Stimulated activated effector memory CD8-positive, alpha-beta T cell treated with anti-CD3 and anti-CD28 coated beads, Interleukin-12 subunit alpha, Interleukin-12 subunit beta, amount 100 ng/mL, for 72 hours (primary cell): ENCODE measurements around the gene CD6.

Experiments used
- ATAC-seq: fragments of 150-1000 bp; cut with Tn5 transposase; 2 replicates; pipeline ENCODE4 v1.10.0; 2021
- DNase-seq, 2 donors: peaks; one replicate each; pipeline ENCODE4 v3.0.0; 2021 to 2022; ENCODE audit warnings: low spot score in 2 of 2
- H3K27ac Mint-ChIP-seq: one replicate; pipeline ENCODE4 v1.8.0; 2022; ENCODE audit warnings: mild to moderate bottlenecking, mixed read lengths
- H3K36me3 Mint-ChIP-seq: one replicate; pipeline ENCODE4 v1.8.0; 2022; ENCODE audit warnings: mild to moderate bottlenecking, mixed read lengths
- H3K4me1 Mint-ChIP-seq: one replicate; pipeline ENCODE4 v1.8.0; 2022; ENCODE audit warnings: mixed read lengths
- H3K4me3 Mint-ChIP-seq: one replicate; pipeline ENCODE4 v1.8.0; 2022; ENCODE audit warnings: mild to moderate bottlenecking, mixed read lengths
- H3K9me3 Mint-ChIP-seq: one replicate; pipeline ENCODE4 v1.8.0; 2022; ENCODE audit warnings: mixed read lengths

CD6 gene

DNA sequence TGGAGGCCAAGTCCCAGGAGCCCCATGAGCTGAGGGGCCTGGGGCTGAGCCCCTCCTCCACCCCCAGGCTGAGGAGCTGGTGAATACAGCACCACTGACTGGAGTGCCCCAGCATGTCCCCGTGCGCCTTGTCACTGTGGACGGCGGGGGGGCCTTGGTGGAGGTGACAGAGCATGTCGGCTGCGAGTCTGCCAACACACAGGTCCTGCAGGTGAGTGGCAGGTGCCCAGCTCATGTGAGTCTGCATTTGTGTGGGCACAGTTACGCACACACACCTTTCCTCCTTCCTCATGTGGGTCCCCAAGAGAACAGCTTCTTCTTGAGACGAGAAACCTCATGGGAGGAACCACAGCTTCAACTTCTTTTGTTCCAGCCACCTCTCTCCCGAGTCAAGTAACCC is 39.6 kb upstream of the CD6 start:
- no peak for ATAC-seq
- no peak for DNase-seq
- Mint-ChIP-seq H3K27ac (no peak overlapping the region), H3K36me3 (no peaks in the 10 kb centered on the region), H3K4me3 (no peak overlapping the region), H3K4me1 (peaks cover 8% of the 10 kb centered on the region), H3K9me3 (no peaks in the 10 kb centered on the region)

- DNase-seq (no peak), ATAC-seq (no peak)
- no peaks in the 10 kb centered on the region for H3K36me3 Mint-ChIP-seq
- no peaks in the 10 kb centered on the region for H3K9me3 Mint-ChIP-seq
- no peak overlapping the region for H3K27ac Mint-ChIP-seq
- no peak overlapping the region for H3K4me3 Mint-ChIP-seq
- H3K4me1 Mint-ChIP-seq: no peaks in the 10 kb centered on the region
Observed at GRCh38 chr11:60932605-60933356, 38.7 kb upstream of the CD6 start.

- H3K4me3 Mint-ChIP-seq: no peak overlapping the region
- no peak for DNase-seq
- H3K36me3 Mint-ChIP-seq: no peaks in the 10 kb centered on the region
- no peak for ATAC-seq
- no peaks in the 10 kb centered on the region for H3K9me3 Mint-ChIP-seq
- no peak overlapping the region for H3K27ac Mint-ChIP-seq
- H3K4me1 Mint-ChIP-seq: no peaks in the 10 kb centered on the region
Observed at GRCh38 chr11:60933416-60934123, 37.9 kb upstream of the CD6 start.

DNA sequence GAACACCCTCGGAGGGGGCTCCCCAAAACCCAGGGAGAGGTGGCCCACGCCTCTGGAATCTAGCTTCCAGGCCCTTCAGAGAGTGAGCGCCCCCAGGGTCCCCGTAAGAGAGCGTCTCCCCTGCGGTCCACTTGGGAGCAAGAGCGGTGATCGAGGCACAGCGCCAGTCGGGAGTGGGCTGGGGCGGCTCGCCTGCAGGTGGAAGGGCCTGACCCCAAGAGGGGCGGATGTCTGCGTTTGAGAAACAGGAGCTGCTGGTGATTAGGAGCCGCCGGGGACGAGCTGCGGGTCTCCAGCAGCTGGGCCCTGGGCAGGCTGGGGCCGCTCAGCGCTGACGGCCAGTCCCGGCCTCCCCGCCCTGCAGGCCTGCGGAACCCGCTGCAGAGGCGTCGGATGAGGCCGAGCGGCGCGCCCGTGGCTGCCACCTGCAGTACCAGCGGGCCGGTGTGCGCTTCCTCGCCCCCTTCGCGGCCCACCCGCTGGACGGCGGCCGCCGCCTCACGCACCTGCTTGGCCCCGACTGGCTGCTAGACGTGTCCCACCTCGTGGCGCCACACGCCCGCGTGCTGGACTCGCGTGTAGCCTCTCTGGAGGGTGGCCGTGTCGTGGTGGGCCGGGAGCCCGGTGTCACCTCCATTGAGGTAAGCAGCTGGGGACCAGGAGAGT is 37.2 kb upstream of the CD6 start:
- no peak for DNase-seq
- Mint-ChIP-seq H3K27ac (no peak overlapping the region), H3K4me1 (no peaks in the 10 kb centered on the region), H3K9me3 (no peaks in the 10 kb centered on the region), H3K36me3 (no peaks in the 10 kb centered on the region), H3K4me3 (no peak overlapping the region)
- no peak for ATAC-seq

GRCh38 chr11:60934790-60935605 is 36.5 kb upstream of the CD6 start:
- DNase-seq (no peak), ATAC-seq (no peak)
- no peaks in the 10 kb centered on the region for H3K36me3 Mint-ChIP-seq
- no peaks in the 10 kb centered on the region for H3K4me1 Mint-ChIP-seq
- no peak overlapping the region for H3K4me3 Mint-ChIP-seq
- H3K27ac Mint-ChIP-seq: no peak overlapping the region
- no peaks in the 10 kb centered on the region for H3K9me3 Mint-ChIP-seq

DNA sequence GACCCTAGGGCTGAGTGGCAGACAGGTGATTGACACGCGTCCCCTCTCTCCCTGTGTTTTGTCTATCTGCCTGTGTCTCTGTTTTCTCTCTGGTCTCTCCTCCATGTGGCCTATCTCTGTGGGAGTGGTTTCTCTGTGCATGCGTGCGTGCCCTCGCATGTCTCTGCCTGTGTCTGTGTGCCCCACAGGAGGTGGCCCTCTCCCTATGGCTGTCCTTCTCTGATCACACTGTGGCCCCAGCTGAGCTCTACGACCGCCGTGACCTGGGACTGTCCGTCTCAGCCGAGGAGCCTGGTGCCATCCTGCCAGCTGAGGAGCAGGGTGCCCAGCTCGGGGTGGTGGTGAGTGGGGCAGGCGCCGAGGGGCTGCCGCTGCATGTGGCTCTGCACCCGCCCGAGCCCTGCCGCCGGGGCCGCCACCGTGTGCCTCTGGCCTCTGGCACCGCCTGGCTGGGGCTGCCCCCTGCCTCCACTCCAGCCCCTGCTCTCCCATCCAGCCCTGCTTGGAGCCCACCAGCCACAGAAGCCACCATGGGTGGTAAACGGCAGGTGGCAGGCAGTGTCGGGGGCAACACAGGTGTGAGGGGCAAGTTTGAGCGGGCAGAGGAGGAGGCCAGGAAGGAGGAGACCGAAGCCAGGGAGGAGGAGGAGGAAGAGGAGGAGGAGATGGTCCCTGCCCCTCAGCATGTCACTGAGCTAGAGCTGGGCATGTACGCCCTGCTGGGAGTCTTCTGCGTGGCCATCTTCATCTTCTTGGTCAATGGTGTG is 35.6 kb upstream of the CD6 start:
- no peak overlapping the region for H3K4me3 Mint-ChIP-seq
- no peak for DNase-seq
- H3K27ac Mint-ChIP-seq: no peak overlapping the region
- no peaks in the 10 kb centered on the region for H3K9me3 Mint-ChIP-seq
- H3K36me3 Mint-ChIP-seq: no peaks in the 10 kb centered on the region
- peak; percentile 4 for ATAC-seq
- no peaks in the 10 kb centered on the region for H3K4me1 Mint-ChIP-seq

GRCh38 chr11:60936467-60937143 is 34.9 kb upstream of the CD6 start:
- H3K4me1 Mint-ChIP-seq: no peaks in the 10 kb centered on the region

DNA sequence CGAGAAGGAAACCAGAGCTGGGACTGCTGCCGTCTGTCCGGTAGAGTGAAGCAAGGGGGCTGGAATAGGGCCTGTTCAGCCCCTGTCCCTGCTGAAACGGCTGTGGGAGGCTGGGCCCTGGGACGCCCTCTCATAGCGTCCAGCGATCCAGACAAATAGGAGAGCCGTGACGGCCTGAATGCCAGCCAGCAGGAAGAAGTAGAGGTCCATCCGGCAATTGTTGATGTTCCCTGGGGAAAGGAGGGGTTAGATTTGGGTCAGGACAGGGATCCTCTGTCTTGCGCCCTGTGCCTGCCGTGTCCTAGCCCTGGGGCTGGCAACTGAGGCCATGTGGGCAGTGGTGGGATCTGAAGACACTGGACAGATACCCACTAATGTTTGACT is 34.3 kb upstream of the CD6 start:
- H3K4me1 Mint-ChIP-seq: no peaks in the 10 kb centered on the region
- H3K27ac Mint-ChIP-seq: no peak overlapping the region
- ATAC-seq (no peak), DNase-seq (no peak)
- no peaks in the 10 kb centered on the region for H3K36me3 Mint-ChIP-seq
- H3K4me3 Mint-ChIP-seq: no peak overlapping the region
- H3K9me3 Mint-ChIP-seq: no peaks in the 10 kb centered on the region

More at GRCh38 chr11:60936467-60937143, 34.9 kb upstream of the CD6 start:
- ATAC-seq (no peak), DNase-seq (no peak)
- Mint-ChIP-seq H3K4me3 (no peak overlapping the region), H3K9me3 (no peaks in the 10 kb centered on the region), H3K36me3 (no peaks in the 10 kb centered on the region), H3K27ac (no peak overlapping the region)

DNA sequence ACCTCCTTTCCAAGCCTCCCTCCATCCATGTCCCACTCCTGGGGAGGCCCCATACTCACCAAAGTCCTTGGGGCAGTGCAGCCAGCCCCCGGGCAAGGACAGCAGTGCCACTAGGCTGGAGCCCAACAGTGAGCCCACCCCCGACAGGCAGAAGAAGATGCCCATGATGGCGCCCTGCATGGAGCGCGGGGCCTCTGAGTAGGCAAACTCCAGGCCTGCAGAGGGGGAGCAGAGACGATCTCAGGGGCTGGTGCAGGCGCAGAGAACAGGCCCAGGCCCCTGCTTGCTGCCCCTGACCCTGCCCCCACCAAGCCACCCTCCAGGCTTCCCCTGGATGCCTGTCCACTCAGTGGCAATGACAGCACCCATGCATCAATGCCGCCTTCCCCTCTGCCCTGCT is 33.7 kb upstream of the CD6 start:
- no peaks in the 10 kb centered on the region for H3K36me3 Mint-ChIP-seq
- H3K4me3 Mint-ChIP-seq: no peak overlapping the region
- DNase-seq (no peak), ATAC-seq (no peak)
- no peaks in the 10 kb centered on the region for H3K4me1 Mint-ChIP-seq
- no peak overlapping the region for H3K27ac Mint-ChIP-seq
- no peaks in the 10 kb centered on the region for H3K9me3 Mint-ChIP-seq

- DNase-seq (no peak), ATAC-seq (no peak)
- Mint-ChIP-seq H3K27ac (no peak overlapping the region), H3K36me3 (no peaks in the 10 kb centered on the region), H3K9me3 (no peaks in the 10 kb centered on the region), H3K4me1 (no peaks in the 10 kb centered on the region), H3K4me3 (no peak overlapping the region)
Observed at GRCh38 chr11:60938500-60938899, 33.0 kb upstream of the CD6 start.

GRCh38 chr11:60939301-60939700 is 32.2 kb upstream of the CD6 start:
- no peaks in the 10 kb centered on the region for H3K36me3 Mint-ChIP-seq

GRCh38 chr11:60939855-60940254 is 31.6 kb upstream of the CD6 start:
- no peaks in the 10 kb centered on the region for H3K9me3 Mint-ChIP-seq
- no peak overlapping the region for H3K4me3 Mint-ChIP-seq
- no peaks in the 10 kb centered on the region for H3K36me3 Mint-ChIP-seq
- no peak overlapping the region for H3K27ac Mint-ChIP-seq
- ATAC-seq (no peak), DNase-seq (no peak)
- H3K4me1 Mint-ChIP-seq: peaks cover 7% of the 10 kb centered on the region

More at GRCh38 chr11:60939301-60939700, 32.2 kb upstream of the CD6 start:
- no peak for DNase-seq
- ATAC-seq: no peak
- Mint-ChIP-seq H3K4me3 (no peak overlapping the region), H3K27ac (no peak overlapping the region), H3K4me1 (peaks cover 2% of the 10 kb centered on the region), H3K9me3 (no peaks in the 10 kb centered on the region)

GRCh38 chr11:60941371-60942119 is 29.9 kb upstream of the CD6 start:
- ATAC-seq (no peak), DNase-seq (no peak)
- H3K9me3 Mint-ChIP-seq: no peaks in the 10 kb centered on the region
- H3K4me1 Mint-ChIP-seq: peaks cover 11% of the 10 kb centered on the region
- peaks cover 10% of the 10 kb centered on the region for H3K36me3 Mint-ChIP-seq
- peak overlapping the region; percentile 37 for H3K27ac Mint-ChIP-seq
- H3K4me3 Mint-ChIP-seq: no peak overlapping the region

DNA sequence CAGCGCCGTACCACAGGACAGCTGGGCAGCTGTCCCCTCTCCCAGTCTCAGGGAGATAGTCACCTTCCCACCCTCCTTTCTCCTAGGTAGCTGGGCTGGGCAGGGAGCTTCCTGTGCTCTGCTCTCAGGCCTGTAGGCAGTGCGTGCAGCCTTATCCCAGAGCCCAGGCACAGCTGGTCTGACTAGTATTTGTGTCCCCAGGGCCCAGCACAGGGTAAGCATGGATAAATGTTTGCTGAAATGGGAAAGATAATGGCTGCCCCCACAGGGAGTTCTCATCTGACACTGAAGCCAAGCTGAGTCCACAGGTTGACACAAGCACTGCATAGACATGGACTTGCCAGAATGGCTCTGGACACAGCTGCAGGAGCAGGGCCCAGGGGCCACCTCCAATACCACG is 29.3 kb upstream of the CD6 start:
- peaks cover 11% of the 10 kb centered on the region for H3K4me1 Mint-ChIP-seq
- no peak overlapping the region for H3K4me3 Mint-ChIP-seq
- H3K27ac Mint-ChIP-seq: no peak overlapping the region
- ATAC-seq (no peak), DNase-seq (no peak)
- H3K36me3 Mint-ChIP-seq: peaks cover 10% of the 10 kb centered on the region
- H3K9me3 Mint-ChIP-seq: no peaks in the 10 kb centered on the region
